ENCODE measurements around the gene GALNT11. TPM values are rescaled to one million over a fixed set of nuclear protein-coding genes. Genes with fewer than 3 reads are reported as not detected.
A peak's percentile ranks its signal among the peaks of the same experiment; 100 is the strongest.
"Not testable (repeated sequence)": the region's sequence is repeated elsewhere in the genome, so short reads cannot be mapped to it uniquely, and the experiment has no call there.

GALNT11 gene
- total RNA-seq, 1 donor from 2014 or later = 65.5 TPM

GRCh38 chr7:152035817-152036216 lies 10.3 kb downstream of the GALNT11 start:
- H4K20me1 ChIP-seq (ENCODE audit: low read depth) = peaks cover 4% of the 10 kb centered on the region
- TF ChIP-seq EZH2 (IDR thresholded peaks at IDR 0.05) (no peak), EZH2phosphoT487 (IDR thresholded peaks at IDR 0.05) (no peak), CTCF (IDR thresholded peaks at IDR 0.05) (no peak)
- no peak overlapping the region for H2AFZ ChIP-seq (replicated peaks)
- no peaks in the 10 kb centered on the region for H3K27me3 ChIP-seq
- peaks cover 10% of the 10 kb centered on the region for H3K9me3 ChIP-seq (ENCODE audit: low read depth)
- peaks cover 39% of the 10 kb centered on the region for H3K79me2 ChIP-seq (ENCODE audit: low read depth)
- DNase-seq (ENCODE audit: low spot score) = no peak
- Mint-ChIP-seq H3K4me1 (no peaks in the 10 kb centered on the region), H3K4me3 (no peak overlapping the region), H3K9me3 (peaks cover 43% of the 10 kb centered on the region), H3K27me3 (ENCODE audit: insufficient read depth, low read depth) (peaks cover 2% of the 10 kb centered on the region), H3K36me3 (peaks cover 41% of the 10 kb centered on the region), H3K27ac (peak overlapping the region; percentile 72)
- H3K36me3 ChIP-seq = peaks cover 6% of the 10 kb centered on the region
- H3K4me1 ChIP-seq = peaks cover 8% of the 10 kb centered on the region
- H3K4me3 ChIP-seq = peak overlapping the region; percentile 34
- no peaks in the 10 kb centered on the region for H3F3A ChIP-seq (ENCODE audit: low read depth)
- H3K9ac ChIP-seq = no peak overlapping the region
- H3K27ac ChIP-seq = no peak overlapping the region
- H3K4me2 ChIP-seq = peak overlapping the region; percentile 66

- not testable (repeated sequence) for DNase-seq (ENCODE audit: low spot score)
- peaks cover 47% of the 10 kb centered on the region for H3K79me2 ChIP-seq (ENCODE audit: low read depth)
- peaks cover 48% of the 10 kb centered on the region for H3K9me3 Mint-ChIP-seq
Observed at GRCh38 chr7:152038410-152038809, 12.9 kb downstream of the GALNT11 start.

GRCh38 chr7:152043086-152043485 lies 17.6 kb downstream of the GALNT11 start:
- peaks cover 16% of the 10 kb centered on the region for H3K36me3 Mint-ChIP-seq
- H3K9me3 Mint-ChIP-seq = peaks cover 50% of the 10 kb centered on the region
- H3K9ac ChIP-seq = not testable (repeated sequence)

More at GRCh38 chr7:152038410-152038809, 12.9 kb downstream of the GALNT11 start:
- H3K27me3 ChIP-seq; H3F3A ChIP-seq (ENCODE audit: low read depth); H3K36me3 ChIP-seq; H2AFZ ChIP-seq (replicated peaks); H3K27me3 Mint-ChIP-seq (ENCODE audit: insufficient read depth, low read depth); H3K9ac ChIP-seq; H3K9me3 ChIP-seq (ENCODE audit: low read depth); H4K20me1 ChIP-seq (ENCODE audit: low read depth); H3K4me2 ChIP-seq; H3K27ac ChIP-seq; H3K4me3 Mint-ChIP-seq; H3K4me3 ChIP-seq; H3K27ac Mint-ChIP-seq; H3K4me1 Mint-ChIP-seq: not testable (repeated sequence)
- peaks cover 11% of the 10 kb centered on the region for H3K4me1 ChIP-seq
- peaks cover 40% of the 10 kb centered on the region for H3K36me3 Mint-ChIP-seq

GRCh38 chr7:152044909-152045308 lies 19.4 kb downstream of the GALNT11 start:
- not testable (repeated sequence) for H3K27me3 Mint-ChIP-seq (ENCODE audit: insufficient read depth, low read depth); H3K4me3 ChIP-seq; H3K36me3 ChIP-seq; H3K9ac ChIP-seq; H3K4me3 Mint-ChIP-seq; H2AFZ ChIP-seq (replicated peaks); H3K4me1 Mint-ChIP-seq; H3K4me2 ChIP-seq; H3K4me1 ChIP-seq; H3K27me3 ChIP-seq; H4K20me1 ChIP-seq (ENCODE audit: low read depth); DNase-seq (ENCODE audit: low spot score); H3F3A ChIP-seq (ENCODE audit: low read depth); H3K27ac ChIP-seq; H3K27ac Mint-ChIP-seq
- Mint-ChIP-seq H3K9me3 (peaks cover 45% of the 10 kb centered on the region), H3K36me3 (peaks cover 10% of the 10 kb centered on the region)
- Histone ChIP-seq H3K9me3 (ENCODE audit: low read depth) (peaks cover 14% of the 10 kb centered on the region), H3K79me2 (ENCODE audit: low read depth) (peaks cover 66% of the 10 kb centered on the region)

More at GRCh38 chr7:152043086-152043485, 17.6 kb downstream of the GALNT11 start:
- H4K20me1 ChIP-seq (ENCODE audit: low read depth); H3K4me2 ChIP-seq; H3K4me3 Mint-ChIP-seq; H2AFZ ChIP-seq (replicated peaks); H3K27ac Mint-ChIP-seq; H3K27me3 ChIP-seq; H3F3A ChIP-seq (ENCODE audit: low read depth); H3K27me3 Mint-ChIP-seq (ENCODE audit: insufficient read depth, low read depth); DNase-seq (ENCODE audit: low spot score); H3K27ac ChIP-seq; H3K4me1 Mint-ChIP-seq; H3K4me3 ChIP-seq; H3K4me1 ChIP-seq; H3K36me3 ChIP-seq: not testable (repeated sequence)
- peaks cover 14% of the 10 kb centered on the region for H3K9me3 ChIP-seq (ENCODE audit: low read depth)
- peaks cover 63% of the 10 kb centered on the region for H3K79me2 ChIP-seq (ENCODE audit: low read depth)

- H3K4me1 Mint-ChIP-seq = no peaks in the 10 kb centered on the region
- H3K9me3 ChIP-seq (ENCODE audit: low read depth) = peaks cover 14% of the 10 kb centered on the region
- H3K27ac ChIP-seq = no peak overlapping the region
- no peak overlapping the region for H3K4me2 ChIP-seq
- H2AFZ ChIP-seq (replicated peaks) = no peak overlapping the region
- no peaks in the 10 kb centered on the region for H3K27me3 ChIP-seq
- DNase-seq (ENCODE audit: low spot score) = no peak
- TF ChIP-seq EZH2 (IDR thresholded peaks at IDR 0.05) = no peak
- TF ChIP-seq EZH2phosphoT487 (IDR thresholded peaks at IDR 0.05) = no peak
- no peak for TF ChIP-seq CTCF (IDR thresholded peaks at IDR 0.05)
- H3K27me3 Mint-ChIP-seq (ENCODE audit: insufficient read depth, low read depth) = no peaks in the 10 kb centered on the region
- no peak overlapping the region for H3K4me3 ChIP-seq
- peaks cover 72% of the 10 kb centered on the region for H3K79me2 ChIP-seq (ENCODE audit: low read depth)
- no peak overlapping the region for H3K4me3 Mint-ChIP-seq
- peaks cover 8% of the 10 kb centered on the region for H3K36me3 ChIP-seq
- no peaks in the 10 kb centered on the region for H4K20me1 ChIP-seq (ENCODE audit: low read depth)
- H3K9ac ChIP-seq = no peak overlapping the region
- H3K4me1 ChIP-seq = peaks cover 10% of the 10 kb centered on the region
- peaks cover 43% of the 10 kb centered on the region for H3K9me3 Mint-ChIP-seq
- H3K27ac Mint-ChIP-seq = no peak overlapping the region
- H3F3A ChIP-seq (ENCODE audit: low read depth) = no peaks in the 10 kb centered on the region
- peaks cover 8% of the 10 kb centered on the region for H3K36me3 Mint-ChIP-seq
Observed at GRCh38 chr7:152046531-152046930, 21.1 kb downstream of the GALNT11 start.
